ENCODE measurements around the gene SMG6.
"Not testable (repeated sequence)": the region's sequence is repeated elsewhere in the genome, so short reads cannot be mapped to it uniquely, and the experiment has no call there.

Gene SMG6

DNA sequence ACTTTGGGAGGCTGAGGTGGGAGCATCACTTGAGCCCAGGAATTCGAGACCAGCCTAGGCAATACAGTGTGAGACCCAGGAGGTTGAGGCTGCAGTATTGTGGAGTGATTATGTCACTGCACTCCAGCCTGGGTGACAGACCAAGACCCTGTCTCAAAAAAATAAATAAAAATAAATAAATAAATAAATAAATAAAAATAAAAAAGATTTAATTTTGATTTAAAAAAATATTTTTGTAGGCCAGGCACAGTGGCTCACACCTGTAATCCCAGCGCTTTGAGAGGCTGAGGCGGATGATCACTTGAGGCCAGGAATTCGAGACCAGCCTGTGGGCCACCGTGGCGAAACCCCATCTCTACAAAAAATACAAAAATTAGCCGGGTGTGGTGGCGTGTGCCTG lies 104.2 kb downstream of the SMG6 start:
- peaks cover 27% of the 10 kb centered on the region for H3K36me3 Mint-ChIP-seq (ENCODE audit: low read depth)
- not testable (repeated sequence) for H3K4me3 Mint-ChIP-seq; H3K27me3 Mint-ChIP-seq (ENCODE audit: low read depth); H3K27ac Mint-ChIP-seq; H3K9me3 Mint-ChIP-seq
- peaks cover 45% of the 10 kb centered on the region for H3K4me1 Mint-ChIP-seq (ENCODE audit: low read depth)

DNA sequence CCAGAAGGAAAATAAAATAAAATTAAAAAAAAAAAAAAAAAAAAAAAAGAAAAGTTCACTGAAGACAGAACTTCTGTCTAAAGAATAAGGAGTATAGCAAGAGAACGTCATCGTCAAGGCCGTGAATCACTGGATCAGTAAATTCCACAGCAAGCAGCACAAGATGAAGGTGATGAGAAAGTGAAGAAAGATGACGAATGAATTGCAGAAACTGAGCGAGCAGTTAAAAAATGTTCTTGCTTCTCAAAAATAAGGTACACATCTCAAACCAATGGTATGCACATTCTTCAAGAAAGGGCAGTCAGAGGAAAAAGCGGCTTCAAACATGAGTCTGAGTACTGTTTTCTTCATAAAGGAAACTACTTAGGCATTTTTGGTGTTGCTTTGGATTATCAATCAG lies 104.7 kb downstream of the SMG6 start:
- H3K27me3 Mint-ChIP-seq (ENCODE audit: low read depth) = no peaks in the 10 kb centered on the region
- peaks cover 45% of the 10 kb centered on the region for H3K4me1 Mint-ChIP-seq (ENCODE audit: low read depth)
- peaks cover 28% of the 10 kb centered on the region for H3K36me3 Mint-ChIP-seq (ENCODE audit: low read depth)
- no peak overlapping the region for H3K27ac Mint-ChIP-seq
- H3K4me3 Mint-ChIP-seq = no peak overlapping the region
- peaks cover 4% of the 10 kb centered on the region for H3K9me3 Mint-ChIP-seq

DNA sequence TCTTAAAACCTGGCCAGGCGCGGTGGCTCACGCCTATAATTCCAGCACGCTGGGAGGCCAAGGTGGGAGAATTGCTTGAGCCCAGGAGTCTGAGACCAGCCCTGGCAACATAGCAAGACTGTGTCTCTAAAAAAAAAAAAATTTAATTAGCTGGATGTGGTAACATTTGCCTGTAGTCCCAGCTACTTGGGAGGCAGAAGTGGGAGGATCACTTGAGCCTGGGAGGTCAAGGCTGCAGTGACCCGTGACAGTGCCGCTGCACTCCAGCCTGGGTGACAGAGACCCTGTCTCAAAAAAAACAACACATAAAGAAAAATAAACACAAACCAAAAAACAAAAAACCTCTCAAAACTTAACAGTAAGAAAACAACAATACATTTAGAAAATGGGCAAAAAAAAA lies 106.3 kb downstream of the SMG6 start:
- Mint-ChIP-seq H3K4me3 (no peak overlapping the region), H3K36me3 (ENCODE audit: low read depth) (peaks cover 37% of the 10 kb centered on the region), H3K27ac (no peak overlapping the region), H3K4me1 (ENCODE audit: low read depth) (peaks cover 42% of the 10 kb centered on the region), H3K27me3 (ENCODE audit: low read depth) (no peaks in the 10 kb centered on the region), H3K9me3 (peaks cover 4% of the 10 kb centered on the region)

DNA sequence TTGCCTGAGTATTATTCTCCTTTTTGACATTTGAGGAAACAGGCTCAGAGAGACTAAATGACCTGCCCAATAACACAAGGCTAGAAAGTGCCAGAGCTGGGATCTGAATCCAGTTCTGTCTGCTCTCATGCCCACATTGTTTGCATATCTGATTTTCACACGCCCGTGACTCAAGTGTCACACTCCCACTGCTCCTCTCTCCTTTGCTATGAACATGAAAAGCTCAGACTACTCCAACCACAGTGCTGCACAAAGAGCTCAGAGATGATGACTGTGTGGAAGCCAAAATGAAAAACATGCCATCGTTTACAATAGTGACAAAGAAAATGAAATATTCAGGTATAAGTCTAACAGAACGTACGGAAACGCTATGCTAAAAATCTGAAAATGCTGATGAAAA lies 107.9 kb downstream of the SMG6 start:
- peaks cover 4% of the 10 kb centered on the region for H3K9me3 Mint-ChIP-seq
- H3K27me3 Mint-ChIP-seq (ENCODE audit: low read depth) = no peaks in the 10 kb centered on the region
- H3K4me1 Mint-ChIP-seq (ENCODE audit: low read depth) = peaks cover 41% of the 10 kb centered on the region
- peaks cover 32% of the 10 kb centered on the region for H3K36me3 Mint-ChIP-seq (ENCODE audit: low read depth)
- no peak overlapping the region for H3K27ac Mint-ChIP-seq
- no peak overlapping the region for H3K4me3 Mint-ChIP-seq

DNA sequence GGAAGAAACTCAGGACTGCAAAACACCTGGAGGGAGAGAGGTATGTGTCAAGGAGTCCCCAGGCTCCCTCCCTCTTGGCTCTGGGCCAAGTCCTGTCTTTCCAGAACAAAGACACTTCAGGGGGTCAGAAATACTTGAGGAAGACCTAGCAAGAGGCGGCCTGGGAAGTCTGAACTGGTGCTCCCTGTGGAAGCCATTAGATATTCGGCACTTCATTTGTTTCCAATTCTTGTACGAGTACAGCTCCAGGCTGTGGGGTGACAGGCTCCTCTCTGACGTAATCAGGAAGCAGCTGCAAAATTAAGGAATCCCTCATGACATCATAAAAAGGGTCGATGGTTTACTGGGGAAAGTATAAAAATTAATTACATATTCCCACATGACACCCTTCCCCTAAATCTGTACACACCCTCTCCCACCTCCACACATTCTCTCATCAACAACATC lies 108.7 kb downstream of the SMG6 start:
- Mint-ChIP-seq H3K4me3 (no peak overlapping the region), H3K27ac (no peak overlapping the region), H3K27me3 (ENCODE audit: low read depth) (no peaks in the 10 kb centered on the region), H3K9me3 (peaks cover 4% of the 10 kb centered on the region), H3K36me3 (ENCODE audit: low read depth) (peaks cover 32% of the 10 kb centered on the region), H3K4me1 (ENCODE audit: low read depth) (peaks cover 47% of the 10 kb centered on the region)

DNA sequence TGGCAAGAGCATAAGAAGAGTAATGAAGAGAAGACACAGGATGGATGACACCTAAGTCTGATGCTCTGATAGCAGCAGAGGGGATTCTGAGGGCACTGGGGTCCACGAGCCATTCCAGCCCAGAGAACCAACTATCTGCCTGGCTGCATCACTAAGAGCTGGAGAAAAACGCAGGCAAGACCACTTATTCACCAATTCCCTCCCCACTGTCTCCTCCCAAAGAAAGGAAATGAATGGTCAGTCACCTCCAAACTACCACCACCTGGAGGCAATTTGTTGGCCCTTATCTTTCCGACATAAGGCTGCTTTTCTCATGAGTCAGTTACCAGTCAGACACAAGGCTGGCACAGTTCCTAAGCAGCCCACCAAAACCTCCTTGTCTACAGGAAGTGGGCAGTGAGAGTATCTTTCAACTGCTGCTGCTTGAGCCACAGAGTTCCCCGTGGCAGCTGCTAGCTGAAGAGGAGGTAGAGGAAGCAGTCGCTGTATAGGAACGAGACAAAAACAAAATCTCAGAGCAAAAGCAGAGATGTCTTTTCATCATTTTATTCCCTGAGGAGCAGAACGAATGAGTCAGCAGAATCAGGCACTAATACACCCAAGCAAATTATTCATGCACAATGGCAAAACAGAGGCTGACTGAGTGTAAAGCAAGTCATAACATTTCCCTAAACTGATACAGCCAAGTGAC lies 111.1 kb downstream of the SMG6 start:
- Mint-ChIP-seq H3K27ac (peak overlapping the region; percentile 85), H3K9me3 (peaks cover 4% of the 10 kb centered on the region), H3K27me3 (ENCODE audit: low read depth) (no peaks in the 10 kb centered on the region), H3K4me1 (ENCODE audit: low read depth) (peaks cover 61% of the 10 kb centered on the region), H3K4me3 (peak overlapping the region; percentile 64), H3K36me3 (ENCODE audit: low read depth) (peaks cover 42% of the 10 kb centered on the region)

DNA sequence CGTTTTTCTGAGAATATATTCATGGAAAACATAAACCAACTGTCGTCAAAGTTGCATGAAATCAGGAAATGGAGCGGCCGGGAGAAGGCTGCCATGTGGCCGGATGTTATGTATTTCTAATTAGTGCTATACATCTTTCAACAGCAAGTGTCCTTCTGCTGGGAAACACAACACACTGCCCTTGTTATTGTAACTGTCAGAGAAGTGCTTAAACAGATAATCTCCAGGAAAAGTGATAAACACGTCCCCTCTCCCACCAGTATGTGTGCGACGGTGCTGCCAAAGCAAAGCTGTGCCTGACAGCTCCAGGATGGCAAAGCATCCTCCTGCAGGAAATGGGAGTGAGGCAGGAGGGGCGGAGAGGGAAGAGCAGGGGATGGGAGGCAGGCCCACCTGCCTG lies 111.8 kb downstream of the SMG6 start:
- peaks cover 4% of the 10 kb centered on the region for H3K9me3 Mint-ChIP-seq
- H3K4me3 Mint-ChIP-seq = no peak overlapping the region
- no peak overlapping the region for H3K27ac Mint-ChIP-seq
- H3K36me3 Mint-ChIP-seq (ENCODE audit: low read depth) = peaks cover 46% of the 10 kb centered on the region
- peaks cover 61% of the 10 kb centered on the region for H3K4me1 Mint-ChIP-seq (ENCODE audit: low read depth)
- no peaks in the 10 kb centered on the region for H3K27me3 Mint-ChIP-seq (ENCODE audit: low read depth)

DNA sequence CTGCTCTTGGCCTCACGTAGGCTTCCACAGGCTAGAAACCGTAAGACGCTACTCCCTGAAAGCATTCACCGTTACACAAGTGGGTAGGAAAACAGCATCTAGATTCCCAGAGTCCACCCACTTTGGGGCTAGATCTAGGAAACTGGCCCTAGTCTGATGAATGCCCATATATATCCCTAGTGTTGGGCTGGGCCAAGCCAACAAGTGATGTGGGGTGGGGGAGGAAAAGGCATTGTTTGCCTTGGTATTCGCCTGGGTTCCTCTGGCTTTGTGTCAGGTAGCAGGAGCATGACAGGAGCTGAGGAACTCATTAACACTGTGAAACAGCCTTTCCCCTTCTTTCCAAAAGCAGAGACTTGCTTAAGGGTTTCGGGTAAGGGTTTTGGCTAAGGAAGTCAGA lies 112.4 kb downstream of the SMG6 start:
- no peak overlapping the region for H3K27ac Mint-ChIP-seq
- H3K27me3 Mint-ChIP-seq (ENCODE audit: low read depth) = no peaks in the 10 kb centered on the region
- peaks cover 50% of the 10 kb centered on the region for H3K36me3 Mint-ChIP-seq (ENCODE audit: low read depth)
- no peak overlapping the region for H3K4me3 Mint-ChIP-seq
- H3K4me1 Mint-ChIP-seq (ENCODE audit: low read depth) = peaks cover 59% of the 10 kb centered on the region
- peaks cover 4% of the 10 kb centered on the region for H3K9me3 Mint-ChIP-seq

DNA sequence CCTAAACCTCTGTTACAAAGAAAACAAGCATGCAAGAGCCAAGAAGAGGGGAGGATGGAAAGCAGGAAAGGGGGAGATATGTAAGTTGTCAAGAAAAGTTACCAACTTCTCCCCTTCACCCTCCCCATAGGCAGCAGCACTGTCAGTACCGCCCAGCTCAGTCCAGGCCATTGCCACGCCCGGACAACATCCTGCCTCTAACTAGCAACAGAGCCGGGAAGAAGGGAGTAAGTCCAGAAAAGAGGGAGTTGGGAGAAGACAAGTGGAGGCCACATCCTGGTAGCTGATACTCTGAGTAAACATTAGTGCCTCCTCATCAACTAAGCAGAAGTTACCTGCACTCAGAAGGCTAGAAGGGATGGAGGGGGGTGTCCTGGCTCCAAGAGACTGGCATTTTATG lies 113.6 kb downstream of the SMG6 start:
- no peak overlapping the region for H3K4me3 Mint-ChIP-seq
- H3K36me3 Mint-ChIP-seq (ENCODE audit: low read depth) = peaks cover 53% of the 10 kb centered on the region
- H3K4me1 Mint-ChIP-seq (ENCODE audit: low read depth) = peaks cover 52% of the 10 kb centered on the region
- no peaks in the 10 kb centered on the region for H3K9me3 Mint-ChIP-seq
- peak overlapping the region; percentile 8 for H3K27ac Mint-ChIP-seq
- no peaks in the 10 kb centered on the region for H3K27me3 Mint-ChIP-seq (ENCODE audit: low read depth)

DNA sequence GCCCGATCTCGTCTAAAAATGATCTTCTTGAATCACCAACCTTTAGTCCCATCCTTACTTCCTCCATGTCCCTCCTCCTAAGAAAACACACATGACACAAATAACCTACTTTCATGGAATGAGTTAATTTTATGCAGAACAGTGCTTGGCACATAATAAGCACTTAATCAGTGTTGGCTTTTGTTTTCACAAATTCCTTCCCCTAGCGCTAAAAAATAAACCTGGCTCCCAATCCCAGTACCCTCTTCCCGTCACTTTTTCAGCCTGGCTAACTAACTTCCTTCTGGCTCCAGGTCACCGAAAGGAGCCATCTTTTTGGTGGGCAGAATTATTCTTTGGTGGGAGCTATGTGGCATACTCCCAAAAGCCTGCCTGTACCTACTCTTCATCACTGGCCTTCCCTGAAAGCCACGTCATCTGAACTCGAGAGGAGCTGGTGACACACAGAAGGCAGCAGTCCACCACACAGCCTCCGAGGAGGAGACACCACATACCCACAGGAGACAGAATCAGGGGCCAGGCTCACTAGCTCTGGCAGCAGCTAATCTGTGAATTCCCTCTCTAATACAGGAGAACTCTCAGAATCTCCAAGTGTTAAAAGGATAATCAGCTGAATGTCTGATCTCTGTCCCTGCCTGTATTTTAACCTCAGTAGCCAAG lies 114.5 kb downstream of the SMG6 start:
- H3K36me3 Mint-ChIP-seq (ENCODE audit: low read depth) = peaks cover 48% of the 10 kb centered on the region
- H3K27me3 Mint-ChIP-seq (ENCODE audit: low read depth) = no peaks in the 10 kb centered on the region
- H3K27ac Mint-ChIP-seq = no peak overlapping the region
- no peak overlapping the region for H3K4me3 Mint-ChIP-seq
- peaks cover 46% of the 10 kb centered on the region for H3K4me1 Mint-ChIP-seq (ENCODE audit: low read depth)
- no peaks in the 10 kb centered on the region for H3K9me3 Mint-ChIP-seq

DNA sequence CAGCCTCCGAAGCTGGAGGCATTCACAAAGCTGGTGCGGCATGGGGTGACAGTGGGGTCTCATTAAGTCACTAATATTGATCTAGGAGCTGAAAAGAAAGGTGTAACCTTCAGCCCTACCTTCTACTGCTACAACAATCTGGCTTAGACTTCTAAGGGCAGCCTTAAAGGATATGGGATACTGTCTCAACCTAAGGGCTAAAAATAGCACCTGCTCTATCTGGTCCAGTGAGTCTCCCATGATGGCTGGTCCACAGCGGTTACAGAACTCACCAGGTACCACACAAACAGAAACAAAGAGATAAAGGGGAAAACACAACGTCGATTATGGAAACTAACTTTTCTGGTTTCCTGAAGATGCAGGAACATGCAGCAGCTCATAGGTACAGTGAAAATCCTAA lies 115.8 kb downstream of the SMG6 start:
- H3K9me3 Mint-ChIP-seq = no peaks in the 10 kb centered on the region
- H3K27ac Mint-ChIP-seq = peak overlapping the region; percentile 12
- H3K36me3 Mint-ChIP-seq (ENCODE audit: low read depth) = peaks cover 45% of the 10 kb centered on the region
- H3K4me3 Mint-ChIP-seq = no peak overlapping the region
- H3K27me3 Mint-ChIP-seq (ENCODE audit: low read depth) = no peaks in the 10 kb centered on the region
- H3K4me1 Mint-ChIP-seq (ENCODE audit: low read depth) = peaks cover 39% of the 10 kb centered on the region

DNA sequence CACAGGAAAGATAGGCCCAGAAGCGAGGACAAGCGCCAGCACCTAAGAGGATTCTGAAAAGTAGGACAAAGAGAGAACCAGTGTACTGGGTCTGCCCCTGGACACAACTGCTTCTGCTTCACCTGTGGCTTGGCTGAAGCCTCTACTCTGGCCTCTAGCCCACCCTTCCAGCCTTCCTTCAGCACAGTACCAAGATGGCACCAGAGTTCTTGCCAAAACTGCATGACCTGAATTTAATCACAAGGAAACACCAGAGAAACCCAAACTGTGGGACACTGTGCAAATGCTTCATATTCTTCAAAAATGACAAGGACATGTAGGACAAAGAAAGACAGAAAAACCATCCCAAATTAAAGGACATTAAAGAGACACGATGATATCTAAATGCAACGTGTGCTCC lies 116.6 kb downstream of the SMG6 start:
- Mint-ChIP-seq H3K36me3 (ENCODE audit: low read depth) (peaks cover 44% of the 10 kb centered on the region), H3K9me3 (no peaks in the 10 kb centered on the region), H3K4me3 (no peak overlapping the region), H3K27ac (no peak overlapping the region), H3K27me3 (ENCODE audit: low read depth) (no peaks in the 10 kb centered on the region), H3K4me1 (ENCODE audit: low read depth) (peaks cover 36% of the 10 kb centered on the region)

DNA sequence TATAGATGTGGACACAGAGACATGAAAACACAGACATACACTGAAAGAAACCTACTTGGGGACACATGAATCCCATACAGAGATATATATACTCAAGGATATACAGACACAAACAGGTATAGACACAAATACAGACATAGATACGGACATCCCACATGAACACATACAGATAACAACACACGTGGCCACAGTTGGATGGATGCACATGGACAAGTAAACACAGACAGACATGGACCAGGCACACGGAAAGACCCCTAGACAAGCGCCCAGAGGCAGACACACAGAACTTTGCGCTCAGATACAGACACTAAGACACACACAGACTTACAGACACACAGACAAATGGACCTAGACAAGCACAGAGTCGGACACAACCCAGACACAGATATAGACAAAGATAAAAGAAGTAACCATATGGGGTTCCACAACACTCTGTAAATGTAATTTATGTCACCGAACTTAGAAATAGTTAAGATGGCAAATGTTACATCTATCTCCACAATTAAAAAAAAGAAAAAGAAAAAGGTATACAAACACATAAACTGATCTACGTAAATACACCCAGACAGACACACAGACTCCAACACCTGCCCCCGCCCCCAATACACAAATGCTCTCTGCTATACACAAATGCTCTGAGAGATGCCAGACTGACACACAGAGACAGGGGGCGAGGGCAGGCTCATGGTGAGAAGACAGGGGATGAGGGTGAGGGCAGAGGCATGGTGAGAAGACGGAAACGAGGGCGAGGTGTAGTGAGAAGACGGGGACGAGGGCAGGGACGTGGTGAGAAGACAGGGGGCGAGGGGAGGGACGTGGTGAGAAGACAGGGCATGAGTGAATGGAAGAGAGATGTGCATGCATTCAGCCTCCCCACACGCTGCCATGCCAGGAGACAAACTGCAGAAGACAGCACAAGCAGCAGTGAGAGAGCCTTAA lies 118.3 kb downstream of the SMG6 start:
- Mint-ChIP-seq H3K4me1 (ENCODE audit: low read depth) (peaks cover 41% of the 10 kb centered on the region), H3K4me3 (no peak overlapping the region), H3K9me3 (no peaks in the 10 kb centered on the region), H3K36me3 (ENCODE audit: low read depth) (peaks cover 54% of the 10 kb centered on the region), H3K27ac (peak overlapping the region; percentile 16), H3K27me3 (ENCODE audit: low read depth) (no peaks in the 10 kb centered on the region)

DNA sequence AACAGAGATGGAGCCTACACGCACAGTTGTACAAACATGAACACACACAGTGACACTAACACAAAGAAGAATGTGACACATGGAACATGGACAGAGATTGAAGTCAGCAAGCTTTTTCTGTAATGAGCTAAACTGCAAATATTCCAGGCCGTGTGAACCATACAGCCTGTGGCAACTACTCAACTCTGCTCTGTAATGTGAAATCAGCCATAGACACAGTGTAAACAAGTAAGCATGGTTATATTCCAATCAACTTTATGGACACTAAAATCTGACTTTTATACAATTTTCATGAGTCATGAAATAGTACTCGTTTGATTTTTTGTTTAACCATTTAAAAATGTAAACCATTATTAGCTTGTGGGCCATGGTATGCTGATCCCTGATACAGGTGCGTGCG lies 120.2 kb downstream of the SMG6 start:
- H3K27me3 Mint-ChIP-seq (ENCODE audit: low read depth) = no peaks in the 10 kb centered on the region
- no peak overlapping the region for H3K27ac Mint-ChIP-seq
- no peaks in the 10 kb centered on the region for H3K9me3 Mint-ChIP-seq
- H3K4me3 Mint-ChIP-seq = no peak overlapping the region
- H3K36me3 Mint-ChIP-seq (ENCODE audit: low read depth) = peaks cover 50% of the 10 kb centered on the region
- H3K4me1 Mint-ChIP-seq (ENCODE audit: low read depth) = peaks cover 32% of the 10 kb centered on the region

Data from T-helper 1 cell treated with Interleukin-12 subunit alpha and Interleukin-12 subunit beta and Interleukin-4 antibody, amounts not matched to agents 30 μg/mL and 1 μg/mL, for 36 hours (primary cell).